Right forelimb (tissue), 1 donor: ENCODE measurements around the gene CST7.

ENCODE experiments used
- DNase-seq: peaks from one replicate; pipeline ENCODE4 v3.0.0-alpha.2; 2018

CST7 gene

DNA sequence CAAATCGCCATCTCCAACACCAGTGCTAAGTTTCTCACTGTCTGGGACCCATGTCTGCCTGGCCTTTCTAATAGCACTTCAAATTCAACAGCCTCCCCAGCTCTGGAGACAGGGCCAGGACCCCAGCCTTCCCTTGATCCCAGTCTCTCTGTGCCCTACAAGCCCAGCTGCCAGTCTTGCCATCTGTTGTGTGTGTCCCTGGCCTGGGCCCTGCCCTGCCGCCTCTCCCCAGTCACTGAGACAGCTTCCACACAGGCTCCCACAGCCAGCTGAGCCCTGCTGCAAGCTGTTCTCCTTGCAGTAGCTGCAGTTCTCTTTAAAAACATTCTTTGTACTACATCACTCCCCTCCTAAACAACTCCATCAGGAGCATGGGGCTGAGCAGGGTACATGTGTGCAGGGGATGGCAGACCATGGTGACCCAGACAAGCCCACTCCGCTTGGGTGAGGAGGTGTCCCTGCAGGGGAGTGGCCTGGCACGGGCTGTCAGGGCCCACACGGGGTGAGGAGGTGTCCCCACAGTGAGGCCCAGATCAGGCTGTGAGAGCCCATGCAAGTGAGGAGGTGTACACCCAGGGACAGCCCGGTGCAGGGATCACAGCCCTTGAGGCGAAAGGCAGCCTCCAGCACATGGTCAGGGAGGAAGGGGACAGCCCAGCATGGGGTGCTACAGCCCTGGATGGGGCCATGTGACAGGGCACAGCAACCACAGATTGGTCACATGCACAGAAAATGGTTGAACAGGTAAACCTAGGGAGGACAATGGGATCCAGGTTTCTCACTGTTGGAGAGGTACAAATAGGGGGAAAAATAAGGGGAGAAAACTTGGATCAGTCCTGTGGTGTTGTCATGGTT, 16.2 kb downstream of the CST7 start:
- no peak for DNase-seq

DNA sequence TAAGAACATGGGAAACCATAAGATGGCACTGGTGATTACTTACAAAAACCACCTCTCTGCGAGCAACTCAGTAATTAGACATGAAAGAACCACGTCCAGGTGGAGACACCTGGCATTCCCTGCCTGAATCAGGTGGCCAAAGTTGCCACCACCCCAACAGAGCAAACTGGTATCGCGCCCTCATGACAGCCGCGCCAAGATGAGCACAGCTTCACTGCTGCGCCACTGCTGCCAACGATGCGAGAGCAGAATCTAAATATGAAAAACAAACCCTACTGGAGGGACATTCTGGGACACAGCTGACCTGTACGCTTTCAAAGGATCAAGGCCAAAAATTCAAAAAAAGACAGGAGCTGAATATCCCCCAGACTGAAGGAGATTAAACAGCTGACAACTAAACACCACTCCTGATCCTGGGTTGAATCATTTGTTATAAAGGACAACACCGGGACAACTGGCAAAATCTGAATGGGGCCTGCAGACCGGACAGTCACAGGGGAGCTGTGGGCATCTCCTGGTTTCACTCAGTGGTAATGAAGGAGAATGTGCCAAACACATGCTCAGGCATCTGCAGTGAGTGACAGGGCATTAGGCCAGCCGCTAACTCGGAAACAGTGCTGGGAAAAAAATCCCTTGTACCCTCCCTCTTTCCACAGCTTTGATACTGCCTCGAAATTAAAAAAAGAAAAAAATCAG, 17.4 kb downstream of the CST7 start:
- no peak for DNase-seq

DNA sequence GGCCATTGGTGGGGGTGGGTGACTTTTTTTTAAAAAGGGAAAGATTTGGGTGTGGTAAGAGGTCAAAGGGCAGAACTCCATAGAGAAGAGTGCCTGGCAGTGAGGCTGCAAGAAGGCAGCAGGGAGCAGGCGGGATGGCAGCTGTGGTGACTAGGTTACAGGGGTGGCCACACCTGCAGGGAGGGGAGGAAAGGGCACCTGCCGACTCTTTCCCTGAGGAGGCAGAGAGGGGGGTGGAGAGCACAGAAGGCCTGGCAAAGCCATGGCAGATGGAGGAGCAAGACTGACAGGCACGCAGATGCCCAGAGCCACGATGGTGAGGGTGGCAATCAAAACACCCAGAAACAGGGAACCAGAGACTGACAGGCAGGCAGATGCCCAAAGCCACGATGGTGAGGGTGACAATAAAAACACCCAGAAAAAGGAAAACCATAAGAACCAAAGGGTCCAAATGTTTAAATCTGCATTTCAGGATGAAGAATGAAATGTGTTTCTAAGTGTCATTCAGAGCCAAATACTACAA, 19.3 kb downstream of the CST7 start:
- DNase-seq, result no peak

GRCh38 chr20:24969186-24970029, 20.3 kb downstream of the CST7 start:
- DNase-seq, result no peak

DNA sequence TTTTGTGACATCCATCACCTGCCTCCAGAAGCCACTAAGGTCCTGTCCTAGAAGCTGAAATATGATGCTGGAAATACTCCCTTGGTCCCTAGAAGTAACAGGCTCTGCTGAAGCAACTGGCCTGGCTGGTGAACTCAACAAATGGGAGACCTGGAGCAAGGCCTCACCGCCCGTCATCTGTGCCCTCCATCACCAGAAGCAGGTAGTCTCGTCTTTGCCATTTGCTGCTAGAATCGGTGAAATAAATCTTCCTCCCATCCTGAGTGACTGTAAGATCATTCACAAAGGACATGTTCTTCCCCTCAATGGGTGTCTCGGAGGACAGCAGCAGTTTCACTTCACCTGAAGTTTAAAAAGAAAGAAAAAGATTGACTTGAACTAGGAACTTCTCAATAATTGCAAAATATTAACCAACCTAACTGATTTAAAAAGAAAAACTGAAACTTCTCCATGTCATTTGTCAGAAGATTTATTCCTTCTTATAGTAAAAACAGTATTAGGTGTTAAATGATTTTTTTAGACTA, 21.0 kb downstream of the CST7 start:
- DNase-seq, result no peak

DNA sequence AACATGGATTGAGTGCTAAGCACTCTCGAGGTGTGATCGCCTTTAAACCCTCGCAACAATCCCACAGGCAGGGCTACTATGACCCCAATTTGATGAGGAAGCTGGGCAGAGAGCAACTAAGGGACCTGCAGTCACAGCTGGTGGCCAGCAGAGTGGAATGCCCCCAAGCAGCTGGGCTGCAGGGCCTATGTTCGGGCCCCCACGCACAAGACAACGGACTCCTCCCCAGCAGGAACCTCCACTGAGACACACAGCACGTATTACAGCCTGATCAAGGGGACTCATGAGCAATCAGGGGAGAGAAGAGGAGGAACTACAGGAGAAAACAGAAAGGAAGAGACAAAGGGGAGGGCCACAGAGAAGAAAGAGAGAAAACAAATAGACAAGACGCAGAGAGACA, 21.7 kb downstream of the CST7 start:
- no peak for DNase-seq

DNA sequence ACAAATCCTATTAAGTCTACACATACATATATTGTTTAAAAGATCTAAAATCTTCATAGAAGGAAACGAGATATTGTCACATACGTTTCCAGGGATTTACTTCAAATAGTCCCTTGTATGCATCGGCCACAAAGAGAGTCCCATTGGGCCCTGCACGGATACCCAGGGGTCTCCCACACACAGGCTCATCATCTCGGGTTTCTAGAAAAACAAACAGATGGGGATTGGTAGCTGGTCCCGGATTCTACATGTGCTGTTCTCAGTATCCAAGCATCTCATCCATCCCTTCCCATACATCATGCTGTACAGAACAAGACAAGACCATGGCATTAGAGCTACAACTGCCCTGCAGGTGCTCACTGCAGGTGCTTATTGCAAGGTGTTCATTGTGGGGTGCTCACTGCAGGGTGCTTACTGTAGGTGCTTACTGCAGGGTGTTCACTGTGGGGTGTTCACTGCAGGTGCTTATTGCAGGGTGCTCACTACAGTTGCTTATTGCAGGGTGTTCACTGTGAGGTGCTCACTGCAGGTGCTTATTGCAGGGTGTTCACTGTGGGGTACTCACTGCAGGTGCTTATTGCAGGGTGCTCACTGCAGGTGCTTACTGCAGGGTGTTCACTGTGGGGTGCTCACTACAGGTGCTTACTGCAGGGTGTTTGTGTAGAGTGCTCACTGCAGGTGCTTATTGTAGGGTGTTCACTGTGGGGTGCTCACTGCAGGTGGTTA, 22.5 kb downstream of the CST7 start:
- no peak for DNase-seq

- peak; percentile 27 for DNase-seq
These were observed 23.3 kb downstream of the CST7 start for GRCh38 chr20:24972341-24972740.

DNA sequence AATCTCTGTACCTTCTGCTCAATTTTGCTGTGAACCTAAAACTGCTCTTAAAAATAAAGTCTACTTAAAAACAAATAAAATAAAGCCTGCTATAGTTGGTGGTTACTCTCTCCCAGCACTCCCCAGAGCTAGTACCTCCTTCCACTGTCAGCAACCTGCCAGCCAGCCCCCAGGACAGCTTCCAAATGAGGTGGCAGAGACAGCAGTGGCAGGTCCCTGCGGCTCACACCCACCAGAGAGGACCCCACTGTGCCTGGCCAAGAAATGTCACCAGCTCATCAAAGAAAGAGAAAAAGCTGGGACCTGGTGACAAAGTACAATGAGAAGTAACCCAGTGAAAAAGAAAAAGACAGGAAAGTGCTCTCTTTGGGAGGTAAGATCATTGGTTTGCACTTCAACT, 28.3 kb downstream of the CST7 start:
- DNase-seq, result no peak

GRCh38 chr20:24977797-24978196, 28.7 kb downstream of the CST7 start:
- DNase-seq, result no peak

- DNase-seq, result no peak
These were observed 29.4 kb downstream of the CST7 start for GRCh38 chr20:24978513-24978912.

DNA sequence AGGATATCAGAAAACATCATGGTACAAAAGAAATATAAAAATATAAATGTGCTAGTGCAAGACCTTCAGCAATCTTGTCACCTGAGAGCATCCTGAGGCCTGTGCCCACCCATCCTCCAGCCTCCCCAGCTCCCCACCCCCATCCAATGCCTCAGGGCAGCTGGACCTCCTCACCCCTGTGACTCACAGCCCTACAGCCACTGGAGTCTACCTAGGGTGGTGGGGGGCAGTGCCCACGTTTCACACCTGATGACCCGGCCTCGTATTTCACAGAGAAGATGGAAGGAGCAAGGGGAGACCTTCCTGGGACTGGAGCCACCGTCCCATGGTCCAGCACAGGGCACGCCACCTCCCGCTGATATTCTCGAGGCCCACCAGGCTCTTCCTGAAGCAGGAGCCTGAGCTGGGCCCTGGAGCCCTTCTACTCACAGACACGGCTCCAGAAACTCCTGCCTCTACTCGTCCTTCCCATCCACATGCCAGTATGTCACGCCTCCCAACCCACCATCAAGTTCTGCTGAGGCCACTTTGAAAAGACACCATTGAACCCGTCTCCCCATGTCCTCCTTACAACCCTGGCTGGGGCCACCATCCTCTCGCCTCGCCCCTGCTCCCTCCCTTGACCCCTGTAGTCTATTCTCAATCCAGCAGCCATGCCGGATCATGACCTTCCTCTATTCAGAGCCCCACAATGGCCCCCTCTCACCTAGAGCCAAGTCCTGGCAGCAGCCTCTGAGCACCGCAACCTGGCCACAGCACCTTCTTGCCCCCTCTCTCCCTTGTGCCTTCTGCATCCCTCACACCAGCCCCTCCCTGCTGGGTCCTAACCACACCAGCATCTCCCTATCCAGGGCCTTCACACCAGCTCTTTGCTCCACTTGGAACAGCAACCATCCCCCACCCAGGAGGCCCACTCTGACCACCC, 30.2 kb downstream of the CST7 start:
- no peak for DNase-seq

GRCh38 chr20:24980291-24981053, 31.4 kb downstream of the CST7 start:
- DNase-seq, result no peak

GRCh38 chr20:24981282-24981681, 32.2 kb downstream of the CST7 start:
- no peak for DNase-seq

GRCh38 chr20:24981790-24982189, 32.7 kb downstream of the CST7 start:
- no peak for DNase-seq

- no peak for DNase-seq
These were observed 34.8 kb downstream of the CST7 start for GRCh38 chr20:24983896-24984295.

DNA sequence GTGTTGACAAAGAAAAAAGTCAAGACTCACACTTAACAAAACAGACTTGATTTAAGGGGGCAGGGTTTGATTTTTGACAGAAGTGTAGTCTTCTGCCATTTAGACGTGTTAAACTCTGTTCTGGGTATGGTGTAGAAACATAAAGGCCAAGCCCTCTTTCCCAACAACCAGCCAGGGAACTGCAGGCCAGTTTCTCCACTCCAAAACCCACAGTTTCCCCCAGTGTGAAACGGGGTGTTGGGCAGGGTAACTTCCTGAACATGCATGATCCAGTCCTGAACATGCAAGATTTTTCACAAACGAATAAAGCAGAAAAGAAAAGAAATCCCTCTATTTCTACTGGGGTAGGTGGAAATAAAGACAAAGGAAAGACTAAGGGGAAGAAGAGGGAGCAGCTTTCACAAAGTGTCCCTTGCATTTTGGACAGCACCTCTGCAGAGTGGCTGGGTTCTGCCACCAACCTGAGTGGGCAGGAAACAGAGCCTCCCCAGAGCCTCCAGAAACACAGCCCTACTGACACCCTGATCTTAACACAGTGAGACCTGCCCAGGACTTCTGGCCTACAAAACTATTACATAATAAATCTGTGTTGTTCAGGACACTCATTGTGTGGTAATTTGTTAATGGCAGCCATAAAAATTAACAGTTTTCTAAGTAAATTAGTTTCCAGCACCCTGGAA, 36.0 kb downstream of the CST7 start:
- no peak for DNase-seq

DNA sequence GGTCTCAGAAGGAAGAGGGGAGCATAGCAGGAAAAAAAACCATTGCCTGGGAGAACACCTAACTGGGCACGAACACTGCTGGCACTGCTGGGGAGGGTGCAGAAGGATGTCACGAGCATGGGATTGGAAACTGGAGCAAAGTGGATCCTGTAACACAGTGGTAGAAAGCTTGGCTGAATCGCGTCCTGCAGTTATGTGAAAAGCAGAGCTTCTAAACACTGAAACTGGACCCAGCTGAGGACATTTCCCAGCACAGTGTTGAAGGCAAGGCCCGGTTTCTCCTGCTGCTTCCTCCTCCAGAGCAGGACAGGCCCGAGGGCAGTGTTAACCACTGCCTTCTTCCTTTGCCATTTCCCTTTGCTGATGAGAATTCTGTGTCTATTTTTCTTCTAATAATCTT, 36.7 kb downstream of the CST7 start:
- DNase-seq, result no peak

DNA sequence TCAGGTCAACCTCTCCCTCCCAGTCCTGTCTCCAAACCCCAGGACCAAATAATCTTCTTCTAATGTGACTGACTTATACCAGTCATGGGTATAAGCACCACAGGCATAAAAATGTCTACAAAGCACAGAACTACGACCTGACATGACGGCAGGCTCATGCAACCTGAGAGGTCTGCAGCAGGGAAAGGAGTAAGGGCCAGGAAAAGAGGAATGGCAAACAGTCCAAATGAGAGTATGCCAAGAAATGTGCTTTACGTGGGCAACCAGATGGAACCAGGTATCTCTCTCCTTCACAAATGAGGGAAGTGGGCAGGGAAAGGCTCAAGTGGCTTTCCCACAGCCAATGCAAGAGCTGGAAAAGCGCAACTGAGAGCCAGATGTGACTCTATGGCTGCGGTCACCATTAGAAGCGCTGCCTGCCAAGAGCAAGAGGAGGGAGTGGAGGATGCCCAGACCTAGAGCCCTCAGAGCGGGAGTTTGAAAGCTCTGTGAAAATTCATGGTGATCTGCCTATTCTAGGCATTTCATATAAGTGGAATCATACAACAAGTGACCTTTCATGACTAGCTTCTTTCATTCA, 37.5 kb downstream of the CST7 start:
- no peak for DNase-seq
